ENCODE data around the gene YTHDF1.
"Not testable (repeated sequence)": the region's sequence is repeated elsewhere in the genome, so short reads cannot be mapped to it uniquely, and the experiment has no call there.

YTHDF1 gene

DNA sequence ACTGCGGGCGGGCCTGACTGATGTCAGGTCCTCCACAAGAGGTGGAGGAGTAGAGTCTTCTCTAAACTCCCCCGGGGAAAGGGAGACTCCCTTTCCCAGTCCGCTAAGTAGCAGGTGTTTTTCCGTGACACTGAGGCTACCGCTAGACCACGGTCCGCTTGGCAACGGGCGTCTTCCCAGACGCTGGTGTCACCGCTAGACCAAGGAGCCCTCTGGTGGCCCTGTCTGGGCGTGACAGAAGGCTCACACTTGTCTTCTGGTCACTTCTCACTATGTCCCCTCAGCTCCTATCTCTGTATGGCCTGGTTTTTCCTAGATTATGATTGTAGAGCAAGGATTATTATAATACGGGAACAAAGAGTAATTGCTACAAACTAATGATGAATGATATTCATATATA lies 35.4 kb upstream of the YTHDF1 start:
- TF ChIP-seq, protein P1, sequence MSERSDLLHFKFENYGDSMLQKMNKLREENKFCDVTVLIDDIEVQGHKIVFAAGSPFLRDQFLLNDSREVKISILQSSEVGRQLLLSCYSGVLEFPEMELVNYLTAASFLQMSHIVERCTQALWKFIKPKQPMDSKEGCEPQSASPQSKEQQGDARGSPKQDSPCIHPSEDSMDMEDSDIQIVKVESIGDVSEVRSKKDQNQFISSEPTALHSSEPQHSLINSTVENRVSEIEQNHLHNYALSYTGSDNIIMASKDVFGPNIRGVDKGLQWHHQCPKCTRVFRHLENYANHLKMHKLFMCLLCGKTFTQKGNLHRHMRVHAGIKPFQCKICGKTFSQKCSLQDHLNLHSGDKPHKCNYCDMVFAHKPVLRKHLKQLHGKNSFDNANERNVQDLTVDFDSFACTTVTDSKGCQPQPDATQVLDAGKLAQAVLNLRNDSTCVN (tag by site-specific recombination; optimal IDR thresholded peaks at IDR 0.05), result peak; percentile 22
- CTCF ChIA-PET, result interaction anchor here (0.6 to 4.1 kb wide), 7 partner anchors 19 to 70 kb away, joined by 3 to 53 read pairs (median 3); partner anchors contain the start of gene ARFGAP1
- H3K9me3 ChIP-seq (ENCODE audit: control insufficient read depth, insufficient read depth, low read depth, low read length); H3K27ac ChIP-seq (ENCODE audit: extremely low read depth, low read depth, low read length); H3K4me3 ChIP-seq (ENCODE audit: low read depth, low read length); H3K36me3 ChIP-seq (ENCODE audit: control insufficient read depth in 2 of 2, insufficient read depth in 1 of 2, low read length in 2 of 2); H3K4me1 ChIP-seq (ENCODE audit: control insufficient read depth, insufficient read depth, low read length); POLR2A ChIA-PET: not testable (repeated sequence)

DNA sequence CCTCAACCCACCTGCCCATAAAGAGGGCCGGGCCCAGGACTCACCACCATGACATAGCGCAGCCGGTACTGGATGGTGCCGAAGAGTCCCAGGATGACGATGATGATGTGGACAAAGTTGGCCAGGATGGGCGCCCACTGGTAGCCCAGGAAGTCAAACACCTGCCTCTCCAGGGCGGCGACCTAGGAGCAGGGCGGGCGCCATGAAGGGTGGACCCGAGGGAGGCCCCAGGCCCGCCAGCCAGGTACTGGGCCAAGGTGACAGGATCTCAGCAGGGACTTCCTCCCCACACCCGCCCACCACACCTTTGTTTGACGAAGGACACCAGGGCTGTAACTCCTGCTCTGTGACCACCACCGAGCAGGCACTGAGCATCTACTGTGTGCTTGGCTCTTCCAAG lies 34.0 kb upstream of the YTHDF1 start:
- ChIA-PET CTCF (no interaction called here), POLR2A (no interaction called here)
- no peak overlapping the region for H3K27ac ChIP-seq (ENCODE audit: extremely low read depth, low read depth, low read length)
- no peaks in the 10 kb centered on the region for H3K9me3 ChIP-seq (ENCODE audit: control insufficient read depth, insufficient read depth, low read depth, low read length)
- TF ChIP-seq KLF7 (tag by site-specific recombination; IDR thresholded peaks at IDR 0.05; ENCODE audit: borderline replicate concordance) (no peak), KLF1 (tag by site-specific recombination; IDR thresholded peaks at IDR 0.05) (0 out of 2 replicates have a peak, but pooled peaks have one; percentile 11)
- H3K4me1 ChIP-seq (ENCODE audit: control insufficient read depth, insufficient read depth, low read length), result no peaks in the 10 kb centered on the region
- no peaks in the 10 kb centered on the region for H3K36me3 ChIP-seq (ENCODE audit: control insufficient read depth in 2 of 2, insufficient read depth in 1 of 2, low read length in 2 of 2)
- no peak overlapping the region for H3K4me3 ChIP-seq (ENCODE audit: low read depth, low read length)

DNA sequence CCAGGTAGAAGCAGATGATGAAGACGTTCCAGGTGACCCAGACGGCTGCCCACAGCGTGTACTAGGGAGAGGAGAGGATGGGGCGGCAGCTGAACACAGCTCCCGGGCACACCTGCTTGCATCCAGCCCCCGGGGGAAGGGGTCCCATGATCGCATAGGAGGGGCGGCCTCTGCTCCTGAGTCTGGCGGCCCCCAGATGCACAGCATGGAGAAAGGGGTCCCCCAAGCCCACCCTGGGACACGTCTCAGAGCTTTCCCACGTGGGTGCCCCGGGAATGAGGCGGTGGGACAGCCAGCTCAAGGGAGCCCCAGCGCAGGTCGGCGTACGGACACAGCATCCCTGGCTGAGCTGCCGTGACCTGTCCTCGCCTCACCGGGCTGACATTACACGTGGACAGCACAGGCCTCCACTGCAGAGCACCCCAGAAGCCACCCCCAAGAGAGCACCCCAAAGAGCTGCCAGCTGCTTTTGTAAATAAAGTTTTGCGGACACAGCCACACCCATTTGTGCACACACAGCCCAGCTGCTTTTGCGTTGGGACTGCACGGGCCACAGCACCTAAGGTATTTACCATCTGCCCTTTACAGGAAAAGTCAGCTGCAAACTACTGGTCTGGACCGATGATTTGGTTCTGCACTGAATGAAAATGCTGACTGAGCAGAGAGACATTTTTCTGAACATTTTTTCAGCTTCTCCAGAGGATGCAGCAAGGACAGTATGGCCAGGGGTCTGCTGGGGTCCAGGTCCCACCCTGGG lies 33.1 kb upstream of the YTHDF1 start:
- POLR2A ChIA-PET, result no interaction called here
- CTCF ChIA-PET, result interaction anchor here (0.9 to 5.1 kb wide), 3 partner anchors 25 to 42 kb away, joined by 3 to 29 read pairs (median 3); no protein-coding TSS in a partner anchor
- Histone ChIP-seq H3K27ac (ENCODE audit: extremely low read depth, low read depth, low read length) (no peak overlapping the region), H3K36me3 (ENCODE audit: control insufficient read depth in 2 of 2, insufficient read depth in 1 of 2, low read length in 2 of 2) (no peaks in the 10 kb centered on the region), H3K9me3 (ENCODE audit: control insufficient read depth, insufficient read depth, low read depth, low read length) (no peaks in the 10 kb centered on the region), H3K4me3 (ENCODE audit: low read depth, low read length) (no peak overlapping the region), H3K4me1 (ENCODE audit: control insufficient read depth, insufficient read depth, low read length) (no peaks in the 10 kb centered on the region)
- TF ChIP-seq PRDM4 (tag by site-specific recombination; IDR thresholded peaks at IDR 0.05), result no peak
- TF ChIP-seq, protein P2, sequence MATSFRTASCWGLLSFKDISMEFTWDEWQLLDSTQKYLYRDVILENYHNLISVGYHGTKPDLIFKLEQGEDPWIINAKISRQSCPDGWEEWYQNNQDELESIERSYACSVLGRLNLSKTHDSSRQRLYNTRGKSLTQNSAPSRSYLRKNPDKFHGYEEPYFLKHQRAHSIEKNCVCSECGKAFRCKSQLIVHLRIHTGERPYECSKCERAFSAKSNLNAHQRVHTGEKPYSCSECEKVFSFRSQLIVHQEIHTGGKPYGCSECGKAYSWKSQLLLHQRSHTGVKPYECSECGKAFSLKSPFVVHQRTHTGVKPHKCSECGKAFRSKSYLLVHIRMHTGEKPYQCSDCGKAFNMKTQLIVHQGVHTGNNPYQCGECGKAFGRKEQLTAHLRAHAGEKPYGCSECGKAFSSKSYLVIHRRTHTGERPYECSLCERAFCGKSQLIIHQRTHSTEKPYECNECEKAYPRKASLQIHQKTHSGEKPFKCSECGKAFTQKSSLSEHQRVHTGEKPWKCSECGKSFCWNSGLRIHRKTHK (tag by site-specific recombination; IDR thresholded peaks at IDR 0.05), result no peak
- TF ChIP-seq ZNF600 (tag by site-specific recombination; IDR thresholded peaks at IDR 0.05), result 0 out of 2 replicates have a peak, but pooled peaks have one; percentile 36
- no peak for TF ChIP-seq MZF1 (tag by site-specific recombination; IDR thresholded peaks at IDR 0.05; ENCODE audit: borderline replicate concordance)
- TF ChIP-seq ZEB2 (tag by site-specific recombination; IDR thresholded peaks at IDR 0.05), result no peak

DNA sequence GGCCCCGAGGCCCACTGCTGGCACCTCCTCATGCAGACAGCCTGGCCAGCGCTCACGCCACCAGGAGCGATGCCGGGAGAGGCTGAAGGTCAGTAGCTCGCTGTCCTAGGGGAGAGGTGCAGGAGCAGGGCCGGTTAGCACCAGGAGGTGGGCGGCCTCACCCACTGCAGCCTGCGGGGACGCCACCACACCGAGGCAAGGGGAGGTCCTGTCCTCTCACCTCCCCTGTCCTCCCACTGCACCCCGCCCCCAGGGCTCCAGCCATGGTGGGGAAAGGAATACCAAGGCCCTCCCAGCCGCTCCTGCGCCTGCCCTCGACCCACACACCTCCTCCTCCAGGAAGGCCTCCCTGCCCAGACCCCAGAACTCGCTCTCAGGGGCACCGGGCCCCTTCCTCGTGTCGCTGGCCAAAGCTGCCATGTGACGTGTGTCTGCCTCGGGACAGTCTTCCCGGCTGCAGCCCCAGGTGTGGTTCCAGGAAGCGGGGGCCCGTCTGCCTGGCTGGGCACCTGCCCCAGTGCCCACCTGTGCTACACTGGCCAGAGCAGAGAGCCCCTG lies 31.8 kb upstream of the YTHDF1 start:
- Histone ChIP-seq H3K4me3 (ENCODE audit: low read depth, low read length) (no peak overlapping the region), H3K36me3 (ENCODE audit: control insufficient read depth in 2 of 2, insufficient read depth in 1 of 2, low read length in 2 of 2) (no peaks in the 10 kb centered on the region), H3K27ac (ENCODE audit: extremely low read depth, low read depth, low read length) (no peak overlapping the region), H3K4me1 (ENCODE audit: control insufficient read depth, insufficient read depth, low read length) (no peaks in the 10 kb centered on the region), H3K9me3 (ENCODE audit: control insufficient read depth, insufficient read depth, low read depth, low read length) (no peaks in the 10 kb centered on the region)
- peak; percentile 82 for TF ChIP-seq EGR2 (tag by site-specific recombination; IDR thresholded peaks at IDR 0.05; ENCODE audit: low read depth)
- peak; percentile 38; the same call in 1 of the 2 replicates for TF ChIP-seq ZIC2 (tag by site-specific recombination; IDR thresholded peaks at IDR 0.05)
- no peak for TF ChIP-seq ZNF785 (tag by site-specific recombination; IDR thresholded peaks at IDR 0.05)
- no peak for TF ChIP-seq TSHZ1 (tag by site-specific recombination; IDR thresholded peaks at IDR 0.05; ENCODE audit: borderline replicate concordance)
- TF ChIP-seq ZNF146 (tag by site-specific recombination; IDR thresholded peaks at IDR 0.05), result no peak
- no peak for TF ChIP-seq IKZF3 (tag by site-specific recombination; IDR thresholded peaks at IDR 0.05)
- no peak for TF ChIP-seq ZNF664 (tag by site-specific recombination; IDR thresholded peaks at IDR 0.05)
- peak; percentile 87 for TF ChIP-seq ZFHX2 (tag by site-specific recombination; conservative IDR thresholded peaks at IDR 0.05)
- CTCF ChIA-PET, result interaction anchor here (1.5 to 5.1 kb wide), 2 partner anchors 24 to 43 kb away, joined by 3 to 29 read pairs; no protein-coding TSS in a partner anchor
- POLR2A ChIA-PET, result interaction anchor here (0.6 to 1.0 kb wide), 2 partner anchors 22 to 797 kb away, joined by 3 to 7 read pairs; no protein-coding TSS in a partner anchor
